C4-2B (cell line): ENCODE results near the gene COL24A1.

Experiments used
- H3K27ac ChIP-seq: fragments of 450-650 bp; 2 replicates; pipeline ENCODE4 v1.5.1; 2017
- ZFX ChIP-seq: fragments of 450-650 bp; IDR thresholded peaks from 2 replicates; pipeline ENCODE4 v1.6.1; 2017
- TF ChIP-seq, protein P1 (sequence below): fragments of 450-650 bp; conservative IDR thresholded peaks from 2 replicates; pipeline ENCODE4 v1.5.1; 2017; ENCODE audit warnings: mild to moderate bottlenecking

Gene COL24A1

DNA sequence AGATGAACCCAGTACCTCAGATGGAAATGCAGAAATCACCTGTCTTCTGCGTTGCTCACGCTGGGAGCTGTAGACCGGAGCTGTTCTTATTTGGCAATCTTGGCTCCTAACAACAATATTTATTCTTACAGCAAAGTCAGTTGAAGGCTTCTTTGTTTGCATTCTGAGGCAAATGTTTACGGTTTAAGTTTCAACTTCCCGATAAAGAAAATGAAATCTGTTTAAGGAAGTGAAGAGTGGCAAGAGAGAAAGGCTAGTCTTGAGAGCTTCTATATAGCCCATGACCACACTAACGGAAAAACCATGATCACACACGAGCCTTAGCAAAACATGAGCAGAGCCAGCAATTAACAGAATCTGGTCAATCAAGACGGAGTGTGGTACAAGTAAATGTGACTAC, 325.7 kb downstream of the COL24A1 start:
- TF ChIP-seq, protein P1, sequence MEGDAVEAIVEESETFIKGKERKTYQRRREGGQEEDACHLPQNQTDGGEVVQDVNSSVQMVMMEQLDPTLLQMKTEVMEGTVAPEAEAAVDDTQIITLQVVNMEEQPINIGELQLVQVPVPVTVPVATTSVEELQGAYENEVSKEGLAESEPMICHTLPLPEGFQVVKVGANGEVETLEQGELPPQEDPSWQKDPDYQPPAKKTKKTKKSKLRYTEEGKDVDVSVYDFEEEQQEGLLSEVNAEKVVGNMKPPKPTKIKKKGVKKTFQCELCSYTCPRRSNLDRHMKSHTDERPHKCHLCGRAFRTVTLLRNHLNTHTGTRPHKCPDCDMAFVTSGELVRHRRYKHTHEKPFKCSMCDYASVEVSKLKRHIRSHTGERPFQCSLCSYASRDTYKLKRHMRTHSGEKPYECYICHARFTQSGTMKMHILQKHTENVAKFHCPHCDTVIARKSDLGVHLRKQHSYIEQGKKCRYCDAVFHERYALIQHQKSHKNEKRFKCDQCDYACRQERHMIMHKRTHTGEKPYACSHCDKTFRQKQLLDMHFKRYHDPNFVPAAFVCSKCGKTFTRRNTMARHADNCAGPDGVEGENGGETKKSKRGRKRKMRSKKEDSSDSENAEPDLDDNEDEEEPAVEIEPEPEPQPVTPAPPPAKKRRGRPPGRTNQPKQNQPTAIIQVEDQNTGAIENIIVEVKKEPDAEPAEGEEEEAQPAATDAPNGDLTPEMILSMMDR: no peak
- no peak for TF ChIP-seq ZFX
- H3K27ac ChIP-seq: no peak overlapping the region; the same call in 1 of the 2 replicates

DNA sequence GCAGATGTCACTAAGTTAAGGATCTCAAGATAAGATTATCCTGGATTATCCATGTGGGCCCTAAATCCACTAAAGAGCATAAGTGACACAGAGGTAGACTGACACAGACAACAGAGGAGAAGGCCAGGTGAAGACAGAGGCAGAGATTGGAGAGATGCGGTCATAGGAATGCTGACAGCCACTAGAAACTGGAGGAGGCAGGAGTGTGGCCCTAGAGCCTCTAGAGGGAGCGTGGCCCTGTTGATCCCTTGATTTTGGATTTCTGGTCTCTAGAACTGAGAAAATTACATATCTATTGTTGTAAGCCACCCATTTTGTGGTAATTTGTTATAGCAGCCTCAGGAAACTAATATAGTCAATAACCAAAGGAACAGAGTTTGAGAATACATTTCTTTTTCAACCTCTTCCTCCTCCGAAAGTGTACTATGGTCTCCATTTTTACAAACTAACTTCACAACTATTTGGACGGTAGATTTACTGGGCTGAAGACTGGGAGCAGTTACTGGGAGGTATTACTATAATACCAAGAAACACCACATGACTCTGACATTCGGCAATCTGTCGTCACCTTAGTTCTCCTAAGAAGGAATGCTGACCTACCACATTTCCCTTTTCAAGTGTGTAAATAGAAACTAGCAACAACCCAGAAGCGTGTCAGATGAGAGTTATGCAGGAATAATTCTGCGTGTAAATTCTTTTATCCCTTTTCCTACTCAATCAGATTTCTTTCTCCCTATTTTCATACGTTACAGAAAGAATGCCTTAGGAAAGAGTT, 332.3 kb downstream of the COL24A1 start:
- H3K27ac ChIP-seq: no peak overlapping the region; the same call in 1 of the 2 replicates
- TF ChIP-seq, protein P1: no peak
- TF ChIP-seq ZFX: no peak

DNA sequence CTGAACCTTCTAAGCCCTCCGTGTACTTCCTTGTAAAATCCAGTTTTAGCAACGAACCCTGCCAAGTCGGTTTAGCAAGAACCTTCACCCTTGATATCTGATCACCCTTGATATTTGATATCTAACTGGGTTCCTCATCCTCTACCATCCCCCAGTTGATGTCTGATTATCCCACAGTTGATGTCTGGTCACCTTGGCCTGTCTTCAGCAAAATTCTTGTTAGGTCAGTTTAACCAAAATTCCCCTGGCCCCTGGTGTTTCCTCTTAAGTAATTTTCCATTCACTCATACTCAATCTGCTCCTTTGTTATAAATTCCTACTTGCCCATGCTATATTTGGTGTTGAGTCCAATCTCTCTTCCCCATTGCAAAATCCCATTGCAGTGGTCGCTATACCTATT, 333.9 kb downstream of the COL24A1 start:
- no peak overlapping the region; the same call in 1 of the 2 replicates for H3K27ac ChIP-seq
- no peak for TF ChIP-seq ZFX
- TF ChIP-seq, protein P1: no peak

DNA sequence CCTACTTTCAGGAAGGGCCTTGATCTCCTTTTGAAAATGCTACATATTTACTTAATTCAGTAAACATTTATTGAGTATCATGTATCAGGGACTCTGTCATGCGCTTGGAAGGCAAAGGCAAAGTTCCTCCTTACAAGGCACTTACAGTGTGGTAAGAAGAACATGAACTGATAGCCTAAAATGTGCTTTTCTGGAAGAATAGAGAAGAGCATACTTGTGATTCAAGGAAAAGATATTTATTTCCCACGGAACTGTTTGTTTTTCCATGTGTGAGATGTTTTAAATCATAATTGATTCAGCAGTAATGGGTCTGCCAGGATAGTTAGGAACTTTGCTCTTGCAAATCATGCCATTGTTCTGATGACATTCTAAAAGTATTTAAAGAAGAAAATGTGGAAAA, 338.2 kb downstream of the COL24A1 start:
- TF ChIP-seq ZFX: no peak
- TF ChIP-seq, protein P1: no peak
- H3K27ac ChIP-seq: no peak overlapping the region

DNA sequence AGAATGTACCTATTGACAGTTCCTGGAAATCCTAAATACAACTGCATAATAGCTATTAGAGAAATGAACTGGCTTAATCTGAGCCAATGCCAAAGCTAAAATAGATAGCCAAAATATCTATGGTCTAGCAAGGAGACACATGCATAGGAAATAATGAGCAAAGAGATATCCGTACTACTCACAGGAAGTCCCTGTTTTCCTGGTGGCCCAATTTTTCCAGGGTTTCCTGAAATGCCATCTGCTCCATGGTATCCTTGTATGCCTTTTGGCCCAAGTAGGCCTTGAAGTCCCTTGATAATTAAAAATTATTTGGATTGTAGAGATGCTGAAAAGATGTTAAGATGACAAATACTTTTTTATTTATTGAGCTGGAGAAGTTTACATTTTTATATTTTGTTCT, 340.0 kb downstream of the COL24A1 start:
- H3K27ac ChIP-seq: no peak overlapping the region
- TF ChIP-seq, protein P1: no peak
- no peak for TF ChIP-seq ZFX

DNA sequence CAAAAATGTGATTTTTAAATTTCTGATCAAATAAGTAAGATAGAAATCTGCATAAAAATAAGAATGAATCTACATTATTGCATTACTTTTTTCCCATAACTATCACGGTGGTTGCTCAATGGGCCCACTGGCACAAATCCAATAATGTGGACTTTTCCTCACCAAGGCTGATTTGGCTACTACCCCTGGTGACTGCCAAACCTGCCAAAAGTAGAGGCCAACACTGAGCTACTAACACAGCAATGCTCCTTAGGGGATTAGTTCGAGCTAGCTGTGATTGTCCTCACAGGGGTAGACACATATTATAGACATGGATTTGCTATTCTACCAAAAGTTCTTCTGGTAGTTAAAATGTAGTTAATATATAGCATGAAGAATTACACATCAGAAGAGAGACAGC, 340.7 kb downstream of the COL24A1 start:
- H3K27ac ChIP-seq: no peak overlapping the region
- no peak for TF ChIP-seq ZFX
- TF ChIP-seq, protein P1: no peak

DNA sequence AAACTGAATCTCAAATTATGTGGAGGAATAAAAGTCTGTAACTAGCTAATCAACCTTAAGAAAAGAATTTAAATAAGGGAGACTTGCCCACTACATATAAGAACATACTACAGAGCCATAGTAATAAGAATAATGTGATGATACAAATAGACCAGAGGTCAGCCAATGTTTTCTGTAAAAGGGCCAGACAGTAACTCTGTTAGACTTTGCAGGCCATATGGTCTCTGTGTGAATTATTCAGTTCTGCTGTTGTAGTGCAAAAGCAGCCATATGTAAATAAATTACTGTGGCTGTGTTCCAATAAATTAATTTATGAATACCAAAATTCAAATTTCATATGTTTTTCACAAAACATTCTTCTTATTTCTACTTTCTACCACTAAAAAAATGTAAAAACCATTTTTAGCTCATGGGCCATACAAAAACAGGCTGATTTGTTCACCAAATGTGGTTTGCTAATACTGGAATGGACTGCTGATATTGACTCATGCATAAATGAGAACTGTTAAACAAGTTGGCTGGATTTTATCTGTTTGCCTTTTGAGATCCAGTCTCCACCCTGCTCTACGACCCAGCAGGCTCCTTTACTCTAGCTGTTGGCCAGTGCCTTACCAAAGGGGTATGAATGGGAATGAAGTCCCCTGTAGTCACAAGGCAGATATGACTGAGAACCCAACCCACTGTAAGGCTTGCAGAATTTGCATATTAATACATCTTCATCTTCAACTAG, 350.2 kb downstream of the COL24A1 start:
- TF ChIP-seq ZFX: no peak
- TF ChIP-seq, protein P1: no peak

More for the DNA sequence above, 350.2 kb downstream of the COL24A1 start:
- H3K27ac ChIP-seq: no peak overlapping the region
